ENCODE results near the gene AHRR.

DNA sequence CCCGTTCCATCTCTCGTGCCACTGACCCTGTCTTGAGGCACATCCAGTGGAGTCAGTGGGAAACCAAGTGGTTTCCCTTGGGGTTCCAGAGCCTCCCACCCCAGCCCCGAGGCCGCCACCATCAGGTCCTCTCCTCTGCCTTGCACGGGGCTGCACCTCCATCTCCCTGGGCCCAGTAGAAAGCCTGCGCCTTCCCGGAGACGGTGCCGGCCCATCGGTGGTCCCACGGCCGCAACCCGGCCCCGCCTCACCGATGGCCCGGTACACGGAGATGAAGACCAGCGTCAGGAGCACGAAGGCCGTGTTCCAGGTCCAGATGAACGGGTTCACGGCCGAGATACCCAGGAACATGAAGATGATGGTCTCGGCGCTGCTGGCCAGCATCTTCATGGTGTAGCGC lies 161.5 kb downstream of the AHRR start:
- TF ChIP-seq CTCF (conservative IDR thresholded peaks at IDR 0.05; ENCODE audit: low read length) (no peak), EZH2phosphoT487 (IDR thresholded peaks at IDR 0.05; ENCODE audit: borderline replicate concordance, low read depth, low read length) (no peak)

All from OCI-LY7 (cell line).